ENCODE results near the gene IL1RAP.

DNA sequence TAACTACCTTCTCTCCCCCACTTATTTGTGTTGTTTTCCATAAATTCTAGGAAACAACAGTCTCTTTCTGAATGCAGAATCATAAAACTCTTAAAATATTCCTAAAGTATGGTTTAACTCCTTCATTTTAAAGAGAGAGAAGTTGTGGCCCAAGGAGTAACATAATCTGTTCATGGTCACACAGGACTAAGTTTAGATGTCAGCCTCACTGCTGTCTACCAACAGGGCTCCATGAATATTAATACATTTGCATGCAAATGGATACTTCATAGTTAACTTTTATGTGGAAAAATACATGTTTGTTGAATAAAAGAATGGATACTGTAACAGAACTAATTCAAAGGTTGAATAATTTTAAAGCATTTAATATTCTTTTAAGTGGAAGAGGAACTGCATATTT is 18.5 kb upstream of the IL1RAP start:
- TF ChIP-seq CTCF (IDR thresholded peaks at IDR 0.05), result no peak
- no peak for TF ChIP-seq POLR2AphosphoS5 (IDR thresholded peaks at IDR 0.05)
